ENCODE results near the gene HSD17B14. TPM values are rescaled to one million over a fixed set of nuclear protein-coding genes. Genes with fewer than 3 reads are reported as not detected.
A peak's percentile ranks its signal among the peaks of the same experiment; 100 is the strongest.

The HSD17B14 gene
- total RNA-seq, 1 experiment from 2014 or later: 3.9 TPM

DNA sequence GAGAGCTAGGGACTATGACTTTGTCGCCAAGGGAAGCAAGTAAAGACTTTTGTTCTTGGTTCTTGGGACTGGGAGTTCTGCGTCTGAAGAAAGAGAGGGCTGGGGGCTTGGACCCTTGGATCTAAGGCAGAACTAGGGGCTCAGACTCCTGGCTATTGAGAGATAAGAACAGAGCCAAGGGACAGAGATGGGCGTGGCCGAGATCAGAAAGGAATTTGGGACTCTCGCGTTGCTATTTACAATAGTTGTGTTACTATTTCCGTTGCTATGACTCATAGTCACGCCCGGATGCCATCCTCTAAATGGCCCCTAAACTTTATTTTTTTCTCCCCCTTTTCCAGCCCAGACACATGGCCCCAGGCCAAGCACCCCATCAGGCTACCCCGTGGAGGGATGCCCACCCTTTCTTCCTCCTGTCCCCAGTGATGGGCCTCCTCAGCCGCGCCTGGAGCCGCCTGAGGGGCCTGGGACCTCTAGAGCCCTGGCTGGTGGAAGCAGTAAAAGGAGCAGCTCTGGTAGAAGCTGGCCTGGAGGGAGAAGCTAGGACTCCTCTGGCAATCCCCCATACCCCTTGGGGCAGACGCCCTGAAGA is 36.7 kb upstream of the HSD17B14 start:
- CTCF ChIA-PET: no interaction called here
- RAD21 ChIA-PET (ENCODE audit: low non-redundant PET in 1 of 2, low total read pairs in 2 of 2, uncharacterized antibody in 2 of 2, unreplicated experiment in 2 of 2): no interaction called here
- peaks cover 16% of the 10 kb centered on the region; the same call in 1 of the 2 replicates for H4K20me1 ChIP-seq (ENCODE audit: insufficient read depth)

More for the DNA sequence above, 36.7 kb upstream of the HSD17B14 start:
- H3K9me2 ChIP-seq (ENCODE audit: insufficient read depth): no peaks in the 10 kb centered on the region
- peak overlapping the region; percentile 100 for H3K9ac ChIP-seq (ENCODE audit: low read length)
- intact Hi-C loops (cut with micrococcal nuclease): loop anchor here (5.0 kb wide), 1 partner anchor 94 kb away; the partner anchor contains the start of gene FTL
- POLR2A ChIA-PET: interaction anchor here (0.6 to 2.3 kb wide), 14 partner anchors 15 to 238 kb away, joined by 3 to 12 read pairs (median 6); partner anchors contain the start of genes BAX, DHDH and FTL
- ATAC-seq: peak; percentile 52
- peaks cover 50 to 64% of the 10 kb centered on the region in 2 experiments for H3K4me1 ChIP-seq (ENCODE audit: control insufficient read depth in 1 of 2, insufficient read depth in 2 of 2, low read length in 2 of 2)
- BruUV-seq (replicated peaks): no TSS peak
- H3K79me2 ChIP-seq (ENCODE audit: insufficient read depth, low read length): peaks cover 42% of the 10 kb centered on the region
- H3K27me3 ChIP-seq (ENCODE audit: insufficient read depth, low read length): no peaks in the 10 kb centered on the region
- H3K4me3 ChIP-seq (replicated peaks in 1 of 2; ENCODE audit: low read depth in 1 of 2, low read length in 2 of 2): peak overlapping the region; percentile 93 to 100
- H2AFZ ChIP-seq (ENCODE audit: low read depth, low read length, poor library complexity, severe bottlenecking): no peak overlapping the region
- TF ChIP-seq TCF7L2 (IDR thresholded peaks at IDR 0.05; ENCODE audit: borderline replicate concordance, extremely low read depth, insufficient read depth, insufficient read length): peak; percentile 57
- peak; percentile 54 for TF ChIP-seq POLR2AphosphoS5 (IDR thresholded peaks at IDR 0.05; ENCODE audit: low read depth, low read length)
- peak; percentile 52 for TF ChIP-seq SP1 (IDR thresholded peaks at IDR 0.05; ENCODE audit: low read depth)
- no peak for TF ChIP-seq SRF (IDR thresholded peaks at IDR 0.05; ENCODE audit: low read depth)
- peak; percentile 77 for TF ChIP-seq FOSL1 (IDR thresholded peaks at IDR 0.05; ENCODE audit: low read depth)
- TF ChIP-seq, protein P1, sequence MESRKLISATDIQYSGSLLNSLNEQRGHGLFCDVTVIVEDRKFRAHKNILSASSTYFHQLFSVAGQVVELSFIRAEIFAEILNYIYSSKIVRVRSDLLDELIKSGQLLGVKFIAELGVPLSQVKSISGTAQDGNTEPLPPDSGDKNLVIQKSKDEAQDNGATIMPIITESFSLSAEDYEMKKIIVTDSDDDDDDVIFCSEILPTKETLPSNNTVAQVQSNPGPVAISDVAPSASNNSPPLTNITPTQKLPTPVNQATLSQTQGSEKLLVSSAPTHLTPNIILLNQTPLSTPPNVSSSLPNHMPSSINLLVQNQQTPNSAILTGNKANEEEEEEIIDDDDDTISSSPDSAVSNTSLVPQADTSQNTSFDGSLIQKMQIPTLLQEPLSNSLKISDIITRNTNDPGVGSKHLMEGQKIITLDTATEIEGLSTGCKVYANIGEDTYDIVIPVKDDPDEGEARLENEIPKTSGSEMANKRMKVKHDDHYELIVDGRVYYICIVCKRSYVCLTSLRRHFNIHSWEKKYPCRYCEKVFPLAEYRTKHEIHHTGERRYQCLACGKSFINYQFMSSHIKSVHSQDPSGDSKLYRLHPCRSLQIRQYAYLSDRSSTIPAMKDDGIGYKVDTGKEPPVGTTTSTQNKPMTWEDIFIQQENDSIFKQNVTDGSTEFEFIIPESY (IDR thresholded peaks at IDR 0.05; ENCODE audit: extremely low read depth, insufficient replicate concordance, low read length): peak; percentile 91
- TF ChIP-seq, protein P2, sequence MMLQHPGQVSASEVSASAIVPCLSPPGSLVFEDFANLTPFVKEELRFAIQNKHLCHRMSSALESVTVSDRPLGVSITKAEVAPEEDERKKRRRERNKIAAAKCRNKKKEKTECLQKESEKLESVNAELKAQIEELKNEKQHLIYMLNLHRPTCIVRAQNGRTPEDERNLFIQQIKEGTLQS (IDR thresholded peaks at IDR 0.05): no peak
- peak; percentile 80 for TF ChIP-seq JUND (IDR thresholded peaks at IDR 0.05)
- DNase-seq (ENCODE audit: low read depth, low spot score): peak; percentile 80
- no peaks in the 10 kb centered on the region for H3K9me3 ChIP-seq (ENCODE audit: control insufficient read depth in 1 of 2, insufficient read depth in 1 of 2, low read depth in 1 of 2, low read length in 2 of 2)
- H3K4me2 ChIP-seq (ENCODE audit: low read length): peak overlapping the region; percentile 89
- H3K36me3 ChIP-seq (ENCODE audit: control insufficient read depth in 1 of 2, insufficient read depth in 2 of 2, low read length in 2 of 2): peaks cover 13 to 27% of the 10 kb centered on the region in 2 experiments
- peak overlapping the region; percentile 90 for H3K27ac ChIP-seq (ENCODE audit: low read depth, low read length)

Measured in HCT116 (cell line).